AG09309 (cell line): ENCODE results near the gene ACIN1.

Source experiments
- DNase-seq: peaks from one replicate; pipeline ENCODE4 v3.0.0-alpha.2; 2010; ENCODE audit warnings: low read depth
- H3K4me3 ChIP-seq: 2 replicates; pipeline ENCODE4 v1.5.1; 2011; ENCODE audit warnings: mild to moderate bottlenecking, low read depth, low read length, moderate library complexity; ENCODE audit not compliant: control insufficient read depth
- TF ChIP-seq, protein P1 (sequence below): IDR thresholded peaks from 2 replicates; pipeline ENCODE4 v1.5.1; 2011; ENCODE audit warnings: mild to moderate bottlenecking, low read depth, low read length, inconsistent platforms; ENCODE audit not compliant: insufficient read depth, control insufficient read depth; ENCODE audit errors: missing control alignments

The ACIN1 gene

DNA sequence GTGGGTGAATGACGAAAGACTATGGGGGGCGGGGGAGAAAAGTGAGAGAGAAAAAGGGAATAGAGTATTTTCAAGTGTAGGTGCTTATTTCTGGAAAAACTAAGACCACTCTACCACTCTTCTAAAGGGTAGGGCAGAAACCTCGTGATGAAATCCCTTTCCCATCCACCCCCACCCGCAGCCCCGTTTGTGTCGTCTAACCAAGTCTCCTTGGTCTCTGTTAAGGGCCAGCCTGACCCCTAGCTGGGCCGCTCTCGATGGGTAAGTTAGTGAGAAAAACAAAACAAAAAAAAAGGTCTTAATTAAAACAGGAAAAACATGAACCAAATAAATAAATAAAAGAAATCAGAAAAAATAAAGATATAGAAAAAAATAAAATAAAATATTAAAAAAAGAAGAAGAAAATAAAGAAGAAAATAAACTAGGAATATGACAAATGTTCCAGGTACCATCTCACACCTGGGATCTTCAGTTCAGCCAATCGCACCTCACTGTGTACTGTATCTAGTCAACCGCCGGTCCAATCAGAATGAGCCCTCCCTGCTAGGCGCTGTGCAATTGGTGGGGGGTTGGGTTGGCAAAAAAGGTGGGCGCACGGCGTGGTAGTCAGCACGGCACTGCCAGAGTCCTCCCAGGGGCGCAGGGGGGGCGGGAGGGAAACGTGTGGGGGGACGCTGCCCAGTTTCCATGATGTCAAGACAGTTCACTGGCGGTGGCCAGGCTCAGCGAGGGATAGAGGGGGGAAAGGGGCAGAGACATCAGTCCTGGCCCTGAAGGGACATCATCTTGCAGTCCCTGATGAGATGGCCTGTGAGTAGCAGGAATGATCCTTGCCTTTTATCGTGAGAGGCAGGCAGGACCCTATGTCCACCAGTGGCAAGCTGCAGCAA, 27.8 kb downstream of the ACIN1 start:
- no peak overlapping the region for H3K4me3 ChIP-seq
- DNase-seq: no peak
- TF ChIP-seq, protein P1, sequence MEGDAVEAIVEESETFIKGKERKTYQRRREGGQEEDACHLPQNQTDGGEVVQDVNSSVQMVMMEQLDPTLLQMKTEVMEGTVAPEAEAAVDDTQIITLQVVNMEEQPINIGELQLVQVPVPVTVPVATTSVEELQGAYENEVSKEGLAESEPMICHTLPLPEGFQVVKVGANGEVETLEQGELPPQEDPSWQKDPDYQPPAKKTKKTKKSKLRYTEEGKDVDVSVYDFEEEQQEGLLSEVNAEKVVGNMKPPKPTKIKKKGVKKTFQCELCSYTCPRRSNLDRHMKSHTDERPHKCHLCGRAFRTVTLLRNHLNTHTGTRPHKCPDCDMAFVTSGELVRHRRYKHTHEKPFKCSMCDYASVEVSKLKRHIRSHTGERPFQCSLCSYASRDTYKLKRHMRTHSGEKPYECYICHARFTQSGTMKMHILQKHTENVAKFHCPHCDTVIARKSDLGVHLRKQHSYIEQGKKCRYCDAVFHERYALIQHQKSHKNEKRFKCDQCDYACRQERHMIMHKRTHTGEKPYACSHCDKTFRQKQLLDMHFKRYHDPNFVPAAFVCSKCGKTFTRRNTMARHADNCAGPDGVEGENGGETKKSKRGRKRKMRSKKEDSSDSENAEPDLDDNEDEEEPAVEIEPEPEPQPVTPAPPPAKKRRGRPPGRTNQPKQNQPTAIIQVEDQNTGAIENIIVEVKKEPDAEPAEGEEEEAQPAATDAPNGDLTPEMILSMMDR: no peak

- no peak overlapping the region for H3K4me3 ChIP-seq
- DNase-seq: no peak
- TF ChIP-seq, protein P1: no peak
These were observed 28.6 kb downstream of the ACIN1 start for GRCh38 chr14:23066368-23066767.

- no peak overlapping the region for H3K4me3 ChIP-seq
- TF ChIP-seq, protein P1: no peak
- DNase-seq: no peak
These were observed 31.3 kb downstream of the ACIN1 start for GRCh38 chr14:23063601-23064000.

- H3K4me3 ChIP-seq: no peak overlapping the region
- TF ChIP-seq, protein P1: no peak
- peak; percentile 76 for DNase-seq
These were observed 32.9 kb downstream of the ACIN1 start for GRCh38 chr14:23062002-23062401.

- DNase-seq: no peak
- H3K4me3 ChIP-seq: no peak overlapping the region
- TF ChIP-seq, protein P1: no peak
These were observed 34.2 kb downstream of the ACIN1 start for GRCh38 chr14:23060536-23061260.

DNA sequence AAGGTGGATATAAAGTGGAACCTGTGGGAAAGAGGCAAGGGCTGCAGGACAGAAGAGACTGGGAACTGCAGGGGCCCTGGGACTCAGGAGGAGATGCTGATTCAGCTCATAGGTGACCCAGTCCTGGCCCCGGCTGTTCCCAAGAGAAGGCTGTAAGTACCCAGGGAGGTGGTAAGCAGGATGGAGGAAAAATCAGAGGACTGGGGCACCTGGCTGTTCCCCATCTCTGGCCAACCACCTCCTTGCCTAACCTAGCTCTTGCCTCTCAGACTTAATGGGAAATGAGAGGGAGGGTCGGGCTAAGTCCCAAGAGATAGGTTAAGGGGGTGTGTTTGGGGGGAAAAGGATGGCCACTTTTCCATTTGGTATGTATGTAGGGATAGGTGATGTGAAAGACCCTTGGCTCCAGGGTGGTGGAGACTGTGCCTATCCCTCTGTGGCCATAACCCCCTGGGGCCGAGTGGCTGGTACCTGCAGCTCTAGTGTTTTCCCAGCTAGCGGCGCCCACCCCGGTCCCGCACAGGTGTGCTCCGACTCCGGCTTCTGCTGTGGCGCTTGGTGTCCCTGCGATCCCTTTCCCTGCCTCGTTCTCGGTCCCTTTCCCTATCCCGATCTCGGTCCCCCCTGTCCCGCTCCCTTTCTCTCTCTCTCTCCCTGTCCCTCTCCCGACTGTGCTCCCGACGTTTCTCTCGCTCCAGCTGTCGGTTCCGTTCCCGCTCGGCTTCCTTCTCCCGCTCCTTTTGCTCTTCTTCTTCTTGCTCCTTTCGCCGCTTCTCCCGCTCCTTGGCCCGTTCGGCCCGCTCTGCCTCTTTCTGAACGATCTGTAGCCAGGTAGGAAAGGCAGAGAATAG, 36.1 kb downstream of the ACIN1 start:
- DNase-seq: no peak
- no peak overlapping the region for H3K4me3 ChIP-seq
- TF ChIP-seq, protein P1: no peak
